GM12878 (cell line): ENCODE results near the gene MRM3. TPM values are rescaled to one million over a fixed set of nuclear protein-coding genes. Genes with fewer than 3 reads are reported as not detected.

Source experiments
- ATF2 ChIP-seq: IDR thresholded peaks from 2 replicates; pipeline ENCODE4 v1.6.1; 2012; ENCODE audit warnings: low read length, inconsistent platforms
- ETV6 ChIP-seq, 2 experiments: fragments of 450-650 bp in 1 of 2; IDR thresholded peaks in 1 of 2; conservative IDR thresholded peaks in 1 of 2; 2 replicates each; pipeline ENCODE4 v1.6.1; 2014; ENCODE audit warnings: antibody characterized with exemption in 1 of 2, borderline replicate concordance in 1 of 2, low read depth in 1 of 2, mild to moderate bottlenecking in 1 of 2, moderate library complexity in 1 of 2
- HDAC6 ChIP-seq: fragments of 200-600 bp; sonication (generic); IDR thresholded peaks from one replicate; pipeline ENCODE4 v1.8.0; 2017; ENCODE audit warnings: antibody characterized with exemption; ENCODE audit not compliant: unreplicated experiment
- MLLT1 ChIP-seq: fragments of 450-650 bp; IDR thresholded peaks from 2 replicates; pipeline ENCODE4 v1.6.1; 2016; ENCODE audit warnings: mild to moderate bottlenecking
- MTA3 ChIP-seq: IDR thresholded peaks from 2 replicates; pipeline ENCODE4 v1.6.1; 2012; ENCODE audit warnings: low read length, inconsistent platforms, borderline replicate concordance
- NFXL1 ChIP-seq: fragments of 450-650 bp; IDR thresholded peaks from 2 replicates; pipeline ENCODE4 v1.6.1; 2017; ENCODE audit warnings: antibody characterized with exemption, mild to moderate bottlenecking, borderline replicate concordance
- NRF1 ChIP-seq: conservative IDR thresholded peaks from 2 replicates; pipeline ENCODE4 v1.6.1; 2011; ENCODE audit warnings: mild to moderate bottlenecking, low read depth, low read length, improper control_type of control experiment
- SIX5 ChIP-seq: IDR thresholded peaks from 2 replicates; pipeline ENCODE4 v1.6.1; 2011; ENCODE audit warnings: mild to moderate bottlenecking, low read depth, low read length, moderate library complexity; ENCODE audit not compliant: severe bottlenecking
- YY1 ChIP-seq: IDR thresholded peaks from 2 replicates; pipeline ENCODE4 v1.6.1; 2011; ENCODE audit warnings: low read depth, mild to moderate bottlenecking, low read length
- ZBTB11 ChIP-seq: fragments of 450-650 bp; formaldehyde crosslinking; IDR thresholded peaks from 2 replicates; pipeline ENCODE4 v1.5.0; 2022; ENCODE audit warnings: mild to moderate bottlenecking, missing genetic modification characterization
- ZBTB4 ChIP-seq: fragments of 450-650 bp; formaldehyde crosslinking; IDR thresholded peaks from 2 replicates; pipeline ENCODE4 v1.4.0; 2022; ENCODE audit warnings: mild to moderate bottlenecking, moderate library complexity
- ZNF622 ChIP-seq: fragments of 450-650 bp; IDR thresholded peaks from 2 replicates; pipeline ENCODE4 v1.6.1; 2017; ENCODE audit warnings: mild to moderate bottlenecking, inconsistent platforms
- polyA plus RNA-seq, 11 experiments: library from polyadenylated mRNA; depleted of rRNA in 4 of 11; unstranded in 6 of 11; stranded (reverse) in 5 of 11; fragments of >200 nt; fragmentation: Nextera tagmentation in 4 of 11; fragmentation: Illumina TruSeq in 1 of 11; extraction: Ambion mirVana in 4 of 11; extraction: Trizol in 1 of 11; gene quantifications; 1 replicate in 1 of 11; 2 replicates in 10 of 11; pipeline versions ENCODE4 v1.2.1 to v1.2.3, GENCODE V29; 2011 to 2016; ENCODE audit warnings: inconsistent platforms in 2 of 11, missing spikeins in 2 of 11, low read depth in 1 of 11
- total RNA-seq, 4 experiments: library from RNA; depleted of rRNA in 3 of 4; stranded (reverse); fragments of >200 nt in 3 of 4; fragmentation: Illumina TruSeq in 1 of 4; extraction: Trizol in 1 of 4; gene quantifications; 2 replicates each; pipeline versions ENCODE4 v1.2.1 to v1.2.3, GENCODE V29; 2013 to 2021

The MRM3 gene
- total and polyA plus RNA-seq, 10 of the 15 experiments (the other 5 are each of a cell fraction or from before 2014, with no cell fraction given) = 2.3 to 48.9 (median 26.6) TPM

GRCh38 chr17:773467-774312 is 8.5 kb upstream of the MRM3 start (continued):
- TF ChIP-seq ZBTB4 (CRISPR knock-in tag) = no peak
- TF ChIP-seq ETV6 (conservative IDR thresholded peaks at IDR 0.05 in 1 of 2, IDR thresholded peaks at IDR 0.05 in 1 of 2; ENCODE audit: borderline replicate concordance in 1 of 2, low read depth in 1 of 2) = no peak
- TF ChIP-seq ZNF622 = no peak
- no peak for TF ChIP-seq SIX5
- TF ChIP-seq MLLT1 = no peak; the same call in 1 of the 2 replicates
- 0 out of 2 replicates have a peak, but pooled peaks have one; percentile 29 for TF ChIP-seq YY1
- no peak for TF ChIP-seq NFXL1
- TF ChIP-seq MTA3 = no peak
- TF ChIP-seq ZBTB11 (CRISPR knock-in tag) = no peak
- TF ChIP-seq NRF1 = no peak
- peak; percentile 23; the same call in 1 of the 2 replicates for TF ChIP-seq ATF2
- TF ChIP-seq HDAC6 = no peak
